Stimulated activated CD8-positive, alpha-beta memory T cell treated with anti-CD3 and anti-CD28 coated beads, Interleukin-7, amount 100 ng/mL, for 4 hours (primary cell): ENCODE results near the gene GNPNAT1.
A peak's percentile ranks its signal among the peaks of the same experiment; 100 is the strongest.
"Not testable (repeated sequence)": the region's sequence is repeated elsewhere in the genome, so short reads cannot be mapped to it uniquely, and the experiment has no call there.

Experiments
- DNase-seq, 2 donors: peaks; one replicate each; pipeline ENCODE4 v3.0.0-alpha.2; 2020; ENCODE audit warnings: low read depth in 2 of 2

The GNPNAT1 gene

DNA sequence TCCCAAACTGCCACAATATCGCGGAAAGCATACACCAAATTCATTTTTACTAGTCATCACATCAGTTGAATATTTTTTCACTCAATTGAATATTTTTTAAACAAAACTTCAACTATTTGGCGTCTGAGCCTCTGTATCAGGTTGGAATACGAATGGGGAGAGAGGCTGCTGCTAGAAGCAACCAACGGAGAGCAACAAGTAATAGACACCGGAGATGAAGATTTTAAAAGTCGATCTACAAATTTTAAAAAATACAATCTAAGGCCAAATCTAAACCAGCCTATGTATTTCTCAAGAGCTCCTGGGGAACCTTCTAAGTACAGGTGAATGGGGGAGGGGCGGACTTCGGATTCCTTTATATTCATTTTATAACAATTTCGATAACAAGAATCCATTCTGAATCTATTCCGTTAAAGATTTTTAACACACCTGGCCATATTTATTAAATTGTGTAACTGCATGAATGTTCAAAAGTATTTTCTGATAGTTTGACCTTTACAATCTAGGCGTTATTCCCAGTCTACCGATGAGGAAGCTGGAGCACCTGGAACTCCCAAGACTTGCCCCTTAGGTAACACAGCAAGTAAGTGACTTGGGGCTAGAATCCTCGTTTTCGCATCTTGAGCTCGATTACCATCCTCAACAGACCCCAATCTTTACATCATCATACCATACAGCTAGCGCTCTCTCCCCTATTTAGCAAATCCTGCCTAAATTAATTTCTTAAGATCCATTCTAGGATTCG lies 1.2 kb downstream of the GNPNAT1 start:
- no peak for DNase-seq

DNA sequence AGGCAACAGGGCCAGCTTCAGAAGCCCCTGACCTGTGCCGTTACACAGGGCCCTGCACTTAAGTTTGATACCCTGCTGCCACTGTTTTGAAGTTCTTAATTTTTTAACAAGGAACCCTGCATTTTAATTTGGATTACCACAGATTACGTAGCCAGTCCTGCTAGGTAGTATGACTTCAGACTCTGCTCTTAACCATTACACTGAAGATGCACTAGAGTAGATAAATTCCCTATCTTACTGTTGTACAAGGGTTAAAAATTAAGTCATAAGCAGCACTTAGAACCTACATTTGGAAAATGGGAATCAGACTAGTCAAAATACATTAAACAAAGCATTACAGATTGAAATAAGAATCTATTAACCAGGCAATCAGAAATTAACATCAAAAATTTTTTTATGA lies 2.3 kb downstream of the GNPNAT1 start:
- DNase-seq = no peak

DNA sequence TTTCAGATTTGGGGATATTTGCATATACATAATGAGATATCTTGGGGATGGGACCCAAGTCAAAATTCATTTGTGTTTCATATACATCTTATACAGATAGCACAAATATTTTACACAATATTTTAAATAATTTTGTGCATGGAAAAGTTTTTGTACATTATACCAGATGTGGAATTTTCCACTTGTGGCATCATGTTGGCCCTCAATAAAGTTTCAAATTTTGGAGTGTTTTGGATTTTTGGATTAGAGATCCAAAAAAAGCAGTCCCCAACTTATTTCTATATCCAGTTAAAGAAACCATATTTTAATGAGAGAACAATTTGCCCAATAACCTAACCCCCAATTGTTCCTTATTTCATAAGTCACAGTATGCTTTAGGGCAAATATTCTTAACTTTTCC lies 4.5 kb downstream of the GNPNAT1 start:
- no peak for DNase-seq

DNA sequence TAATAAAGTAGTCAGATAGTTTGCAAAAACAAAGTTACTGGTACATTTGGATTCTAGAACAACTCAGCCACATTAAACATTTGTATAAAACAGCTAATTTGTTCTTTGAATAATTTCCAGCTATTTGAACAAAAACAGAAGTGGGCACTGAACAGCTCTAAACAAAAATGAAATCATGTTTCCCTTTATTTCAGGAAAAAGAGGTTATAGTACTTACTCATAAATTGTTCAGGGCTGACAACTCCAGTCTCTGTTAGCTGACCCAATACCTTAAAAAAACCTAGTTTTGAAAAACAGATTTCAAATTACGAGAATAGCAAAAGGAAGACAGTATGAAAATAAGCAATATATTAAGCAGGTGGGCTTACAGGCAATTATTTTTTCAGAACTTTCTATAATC lies 8.2 kb downstream of the GNPNAT1 start:
- no peak for DNase-seq

DNA sequence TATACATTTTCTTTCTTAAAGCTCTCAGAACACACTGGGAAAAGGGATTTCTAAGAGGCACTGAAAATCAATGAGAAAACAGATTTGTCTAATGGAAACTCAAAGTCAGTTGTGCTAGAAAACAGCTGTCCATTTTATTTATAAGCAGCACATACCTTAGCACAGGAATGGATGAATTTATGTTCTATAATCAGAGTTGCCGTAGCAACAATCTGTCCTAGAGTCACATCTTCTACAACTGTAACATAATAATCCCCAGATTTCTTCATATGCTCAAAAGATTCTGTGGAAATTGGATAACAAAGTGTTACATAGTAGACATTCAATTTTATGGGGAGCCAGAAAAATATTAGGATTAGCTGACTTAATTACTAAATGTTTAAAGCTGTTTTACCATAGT lies 9.8 kb downstream of the GNPNAT1 start:
- no peak for DNase-seq

DNA sequence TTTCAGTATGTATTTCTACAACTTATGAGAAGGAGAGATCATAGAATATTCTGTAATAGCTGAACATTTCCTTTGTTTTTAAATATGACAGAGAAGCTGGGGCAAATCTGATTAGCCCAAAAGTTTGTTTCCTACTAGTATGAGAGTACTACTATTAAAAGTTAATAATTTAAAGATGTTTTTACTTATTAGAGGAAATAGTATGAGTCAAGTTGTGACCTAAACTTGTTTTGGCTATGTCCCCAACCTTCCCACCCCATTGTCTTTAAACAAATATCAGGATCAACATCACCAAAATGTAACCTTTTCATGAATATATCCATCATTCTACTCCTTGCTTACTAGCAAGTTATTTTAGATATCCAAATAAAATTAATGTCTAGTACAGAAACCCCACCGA lies 10.5 kb downstream of the GNPNAT1 start:
- DNase-seq = no peak

DNA sequence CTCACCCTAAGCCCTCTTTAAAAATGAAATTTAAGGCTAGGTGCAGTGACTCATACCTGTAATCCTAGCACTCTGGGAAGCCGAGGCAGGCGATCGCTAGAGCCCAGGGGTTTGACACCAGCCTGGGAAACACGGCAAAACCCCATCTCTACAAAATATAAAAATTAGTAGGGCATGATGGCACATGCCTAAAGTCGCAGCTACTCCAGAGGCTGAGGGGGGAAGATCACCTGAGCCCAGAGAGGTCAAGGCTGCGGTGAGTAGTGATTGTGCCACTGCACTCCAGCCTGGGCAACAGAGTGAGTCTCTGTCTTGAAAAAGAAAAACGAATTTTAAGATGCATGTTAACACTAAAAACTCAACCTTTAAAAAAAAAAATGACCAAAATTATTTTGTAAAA lies 12.7 kb downstream of the GNPNAT1 start:
- DNase-seq = no peak

DNA sequence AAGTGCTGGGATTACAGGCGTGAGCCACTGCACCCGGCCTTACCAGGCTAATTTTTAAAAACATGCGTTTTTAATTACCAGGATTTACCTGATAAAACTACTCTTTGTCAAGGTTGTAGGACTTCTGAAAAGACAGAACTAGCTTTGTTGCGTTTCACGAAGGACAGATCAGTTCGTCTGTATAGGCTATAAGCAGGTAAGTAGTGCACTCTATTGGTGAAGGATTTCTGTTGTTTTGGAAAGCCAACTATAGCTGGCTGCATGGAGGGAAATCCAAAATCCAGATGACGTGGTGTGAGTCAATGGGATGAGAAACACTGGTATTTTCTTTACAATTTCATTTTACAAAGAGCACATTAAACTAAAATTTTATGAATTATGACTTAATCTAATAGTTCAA lies 14.6 kb downstream of the GNPNAT1 start:
- no peak for DNase-seq

DNA sequence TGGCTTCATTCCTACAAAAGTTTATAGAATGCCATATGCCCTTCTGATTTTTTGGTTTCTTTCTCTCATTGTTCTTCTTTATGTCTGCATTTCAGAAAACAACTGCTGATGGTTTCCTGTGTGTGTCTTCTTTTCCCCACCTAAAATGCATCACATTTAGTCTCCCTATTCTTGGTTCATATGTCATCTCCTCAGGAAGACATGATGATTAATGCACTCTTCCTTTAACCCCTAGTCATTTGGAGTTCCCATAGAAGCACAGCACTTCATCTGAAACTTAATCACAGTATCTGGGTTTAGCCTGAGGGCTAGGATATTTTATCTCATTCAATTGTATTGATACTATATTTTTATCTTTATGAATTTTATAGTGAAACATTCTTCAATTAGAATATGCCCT lies 21.5 kb downstream of the GNPNAT1 start:
- no peak for DNase-seq

DNA sequence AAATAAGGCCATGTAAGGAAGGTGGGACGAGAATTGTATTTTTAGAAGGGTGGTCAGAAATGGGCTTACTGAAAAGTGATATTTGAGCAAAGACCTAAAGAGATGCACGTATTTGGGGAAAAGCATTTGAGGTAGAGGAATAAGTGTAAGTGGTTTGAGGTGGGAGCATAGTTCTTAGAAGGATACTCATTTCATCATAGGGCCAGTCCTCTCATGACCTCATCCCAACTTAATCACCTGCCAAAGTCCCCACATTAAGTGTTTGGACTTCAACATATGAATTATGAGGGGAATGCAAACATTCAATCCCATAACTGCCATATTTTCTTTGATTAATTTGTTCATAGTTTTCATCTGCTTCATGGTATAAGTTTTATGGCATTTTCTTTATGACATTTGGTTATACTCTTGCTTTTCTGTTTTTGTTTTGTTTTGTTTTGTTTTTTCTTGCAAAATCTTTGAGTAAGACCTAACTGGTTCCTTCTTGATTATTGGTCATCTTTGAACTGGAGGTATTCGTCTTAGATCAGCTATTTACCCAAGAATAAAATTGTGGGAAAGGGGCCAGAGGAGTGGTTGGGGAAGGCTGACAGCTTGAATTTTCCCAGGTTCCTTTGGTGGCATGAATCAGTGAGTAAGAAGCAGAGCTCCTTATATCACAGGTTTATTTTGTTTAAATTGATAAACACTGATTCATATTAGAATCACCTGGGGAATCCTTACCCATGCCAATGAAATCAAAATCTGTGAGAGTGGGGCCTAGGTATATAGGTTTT lies 24.2 kb downstream of the GNPNAT1 start:
- no peak for DNase-seq

DNA sequence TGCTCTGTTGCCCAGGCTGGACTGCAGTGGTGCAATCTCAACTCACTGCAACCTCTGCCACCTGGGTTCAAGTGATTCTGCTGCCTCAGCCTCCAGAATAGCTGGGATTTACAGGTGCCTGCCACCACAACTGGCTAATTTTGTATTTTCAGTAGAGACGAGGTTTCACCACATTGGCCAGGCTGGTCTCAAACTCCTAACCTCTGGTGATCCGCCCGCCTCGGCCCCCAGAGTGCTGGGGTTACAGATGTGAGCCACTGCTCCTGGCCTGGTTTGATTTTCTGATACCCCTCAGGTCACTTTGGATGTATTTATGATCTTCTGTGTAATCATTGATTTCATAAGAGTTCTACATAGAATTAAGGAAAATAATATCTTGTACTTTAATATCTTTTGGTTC lies 28.5 kb downstream of the GNPNAT1 start:
- not testable (repeated sequence) for DNase-seq

DNA sequence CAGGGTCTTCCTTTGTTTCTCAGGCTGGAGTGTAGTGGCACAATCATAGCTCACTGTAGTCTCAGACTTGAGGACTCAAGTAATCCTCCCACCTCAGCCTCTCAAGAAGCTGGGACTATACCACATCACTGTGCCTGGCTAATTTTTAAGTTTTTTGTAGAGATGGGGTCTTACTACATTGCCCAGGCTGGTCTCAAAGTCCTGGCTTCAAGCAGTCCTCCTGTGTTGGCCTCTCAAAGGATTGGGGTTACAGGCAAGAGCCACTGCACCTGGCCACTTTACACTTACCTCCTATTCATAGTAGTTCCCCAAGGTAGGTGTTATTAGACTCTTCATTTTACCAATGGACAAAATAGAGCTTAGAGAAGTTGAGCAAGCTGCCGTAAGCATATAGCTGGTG lies 32.3 kb downstream of the GNPNAT1 start:
- DNase-seq = no peak

DNA sequence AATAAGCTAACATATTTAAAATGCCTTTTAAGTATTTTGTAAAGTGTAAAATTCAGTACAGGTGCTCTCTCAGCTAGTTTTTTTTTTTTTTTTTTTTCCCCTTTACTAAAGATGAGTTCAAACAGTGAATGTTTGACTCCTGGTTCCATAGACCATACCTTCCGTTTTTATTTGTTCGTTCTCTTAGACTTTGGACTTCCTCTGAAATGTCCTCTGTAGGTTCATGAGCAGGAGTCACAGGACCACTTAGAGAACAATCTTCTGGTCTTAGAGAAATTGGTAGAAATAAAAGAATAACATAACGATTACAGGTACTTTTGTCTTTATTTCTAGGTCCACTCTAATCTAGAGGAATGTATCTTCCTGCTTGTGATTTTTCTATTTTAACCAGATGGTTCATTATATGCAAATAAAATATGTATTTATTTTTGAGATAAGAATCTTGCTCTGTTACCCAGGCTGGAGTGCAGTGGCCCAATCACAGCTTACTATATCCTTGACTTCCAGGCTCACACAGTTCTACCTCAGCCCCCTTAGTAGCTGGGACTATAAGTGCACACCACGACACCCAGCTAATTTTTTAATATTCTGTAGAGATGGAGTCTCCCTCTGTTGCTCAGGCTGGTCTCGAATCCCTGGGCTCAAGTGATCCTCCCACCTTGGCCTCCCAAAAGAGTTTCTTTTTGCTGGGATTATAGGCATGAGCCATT lies 35.6 kb downstream of the GNPNAT1 start:
- no peak for DNase-seq

DNA sequence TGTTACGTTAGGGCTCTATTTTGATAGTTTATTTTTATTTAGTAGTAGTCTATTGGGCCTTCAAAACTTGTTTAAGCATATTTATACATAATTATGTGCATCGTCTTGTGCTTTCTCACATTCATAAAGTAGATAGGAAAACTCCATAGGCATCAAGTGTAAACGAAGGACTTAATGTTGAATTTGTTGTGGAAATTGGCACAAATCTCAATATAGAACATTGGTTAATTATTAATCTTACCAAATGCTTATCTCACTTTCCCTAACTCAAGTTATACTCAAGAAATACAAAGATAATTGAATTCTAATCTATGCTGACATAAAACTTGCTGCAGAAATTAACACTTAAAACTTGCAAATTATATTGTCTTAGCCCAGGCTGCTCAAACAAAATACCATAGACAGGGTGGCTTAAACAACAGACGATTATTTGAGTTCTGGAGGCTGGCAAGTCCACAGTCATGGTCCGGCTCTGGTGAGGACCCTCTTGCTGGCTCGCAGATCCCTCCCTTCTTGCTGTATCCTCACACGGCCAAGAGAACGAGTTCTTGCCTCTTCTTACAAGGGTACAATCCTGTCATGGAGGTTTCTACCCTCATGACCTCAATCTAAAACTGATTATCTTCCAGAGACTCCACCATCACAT lies 42.6 kb downstream of the GNPNAT1 start:
- no peak for DNase-seq

DNA sequence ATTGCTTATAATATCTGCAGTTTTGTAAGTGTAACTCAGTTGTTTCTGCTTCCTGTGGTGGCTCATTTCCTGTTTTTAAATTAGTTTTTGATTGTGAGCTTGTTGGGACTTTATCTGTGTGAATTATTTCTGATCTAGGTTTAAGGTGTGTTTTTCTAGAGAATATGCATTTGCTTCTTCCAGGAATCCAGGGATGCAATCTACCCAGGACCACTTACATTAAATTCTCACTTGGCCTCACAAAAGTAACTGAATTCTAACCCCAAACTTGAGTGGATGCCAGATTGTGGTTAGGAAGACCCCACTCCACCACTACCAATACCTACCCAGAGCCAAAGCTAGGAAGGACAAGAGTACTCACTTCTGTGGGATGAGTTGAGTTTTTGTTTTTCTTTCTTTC lies 49.5 kb downstream of the GNPNAT1 start:
- DNase-seq = no peak

DNA sequence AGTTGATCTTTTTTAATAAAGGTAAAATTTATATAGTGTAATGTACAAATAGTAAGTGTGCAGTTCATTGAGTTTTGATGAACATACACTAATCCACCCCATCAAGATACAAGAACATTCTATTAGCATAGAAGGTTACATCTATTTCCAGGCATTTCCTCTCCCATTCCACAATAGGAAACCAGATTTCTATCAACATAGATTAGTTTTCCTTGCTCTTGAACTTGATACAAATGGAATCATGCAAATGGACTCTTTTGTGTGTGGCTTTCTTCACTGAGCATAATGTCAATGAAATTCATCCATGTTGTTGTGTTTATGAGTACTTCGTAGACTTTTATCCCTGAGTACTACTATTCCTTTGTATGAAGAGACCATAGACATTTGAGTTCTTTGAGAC lies 50.7 kb downstream of the GNPNAT1 start:
- DNase-seq = no peak

DNA sequence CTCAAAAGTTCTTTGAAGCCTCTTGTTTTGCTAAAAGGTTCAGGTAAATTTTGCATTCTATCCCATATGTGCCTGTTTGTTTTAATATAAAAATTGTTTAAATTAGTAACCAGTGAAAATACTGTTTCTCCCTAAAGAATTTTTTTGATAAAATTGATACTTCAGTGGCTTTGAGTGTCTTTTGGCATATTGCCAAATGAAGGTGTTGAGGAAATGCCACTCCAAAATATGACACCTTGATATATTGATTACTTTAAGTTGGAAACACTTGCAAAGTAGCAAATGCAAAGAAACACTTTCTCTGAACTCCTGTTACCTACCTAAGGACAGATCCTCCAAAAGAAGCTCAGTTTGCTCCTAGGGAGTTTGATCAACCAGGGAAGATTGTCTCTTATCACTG lies 53.0 kb downstream of the GNPNAT1 start:
- DNase-seq = no peak

DNA sequence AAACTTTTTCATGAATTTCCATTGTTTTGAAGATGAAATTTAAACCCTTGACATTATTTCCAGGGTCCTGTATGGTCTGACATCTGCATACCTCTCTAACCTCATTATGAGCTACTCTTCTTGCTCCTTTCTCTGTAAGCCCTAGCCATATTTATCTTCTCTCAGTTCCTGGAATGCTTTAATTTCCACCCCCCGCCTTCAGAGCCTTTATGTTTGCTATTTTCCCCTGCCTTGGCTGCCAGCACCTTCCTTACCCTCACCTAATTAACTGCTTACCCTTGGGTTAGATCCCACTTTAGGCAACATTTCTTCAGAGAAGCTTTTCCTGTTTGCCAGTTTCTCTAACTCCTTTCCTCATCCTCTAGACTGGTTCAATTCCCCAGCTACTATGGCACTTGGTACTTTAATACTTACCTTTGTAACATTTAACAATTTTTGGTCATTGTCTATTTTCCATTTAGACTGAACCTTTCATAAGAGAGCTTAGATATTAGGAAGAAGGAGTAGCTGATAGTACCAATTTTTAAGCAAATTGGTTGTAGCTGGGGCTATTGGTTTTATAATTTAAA lies 55.4 kb downstream of the GNPNAT1 start:
- no peak for DNase-seq

DNA sequence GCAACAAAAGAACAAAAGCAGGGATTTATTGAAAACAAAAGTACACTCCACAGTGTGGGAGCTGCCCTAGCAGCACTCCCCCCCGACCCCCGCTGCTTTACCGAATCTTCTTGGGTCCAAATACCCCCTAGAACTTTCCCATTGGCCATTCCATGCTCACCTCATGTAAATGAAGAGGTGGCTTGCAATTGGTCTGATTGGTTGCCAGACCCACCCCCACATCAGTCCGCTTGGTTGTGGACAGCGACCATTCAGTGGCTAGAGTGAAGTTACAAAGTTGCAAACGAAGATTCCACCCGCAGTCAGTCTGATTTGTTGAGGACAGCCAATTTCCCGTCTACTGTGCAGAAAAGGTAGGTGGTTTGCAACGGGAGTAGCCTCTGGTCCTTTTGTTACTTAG lies 57.6 kb downstream of the GNPNAT1 start:
- DNase-seq = no peak

DNA sequence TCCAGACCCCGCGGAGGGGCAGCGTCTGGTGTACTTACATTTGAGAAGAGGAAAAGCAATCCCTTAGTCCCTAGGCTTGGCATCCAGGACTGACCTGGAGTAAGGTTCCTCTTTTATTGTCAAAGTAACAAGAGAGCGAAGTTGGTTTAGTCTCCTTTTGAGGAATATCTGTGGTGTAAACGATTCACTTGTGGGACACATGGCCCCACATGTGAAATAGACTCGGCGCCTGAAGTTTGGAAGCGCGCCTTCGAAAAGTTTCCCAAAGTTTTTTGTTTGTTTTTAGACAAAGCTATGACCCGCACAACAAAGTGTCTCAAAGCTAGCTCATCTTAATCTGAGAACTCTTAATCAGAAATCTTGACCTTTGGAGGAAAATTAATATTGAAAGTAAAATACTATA lies 60.7 kb downstream of the GNPNAT1 start:
- DNase-seq = no peak

DNA sequence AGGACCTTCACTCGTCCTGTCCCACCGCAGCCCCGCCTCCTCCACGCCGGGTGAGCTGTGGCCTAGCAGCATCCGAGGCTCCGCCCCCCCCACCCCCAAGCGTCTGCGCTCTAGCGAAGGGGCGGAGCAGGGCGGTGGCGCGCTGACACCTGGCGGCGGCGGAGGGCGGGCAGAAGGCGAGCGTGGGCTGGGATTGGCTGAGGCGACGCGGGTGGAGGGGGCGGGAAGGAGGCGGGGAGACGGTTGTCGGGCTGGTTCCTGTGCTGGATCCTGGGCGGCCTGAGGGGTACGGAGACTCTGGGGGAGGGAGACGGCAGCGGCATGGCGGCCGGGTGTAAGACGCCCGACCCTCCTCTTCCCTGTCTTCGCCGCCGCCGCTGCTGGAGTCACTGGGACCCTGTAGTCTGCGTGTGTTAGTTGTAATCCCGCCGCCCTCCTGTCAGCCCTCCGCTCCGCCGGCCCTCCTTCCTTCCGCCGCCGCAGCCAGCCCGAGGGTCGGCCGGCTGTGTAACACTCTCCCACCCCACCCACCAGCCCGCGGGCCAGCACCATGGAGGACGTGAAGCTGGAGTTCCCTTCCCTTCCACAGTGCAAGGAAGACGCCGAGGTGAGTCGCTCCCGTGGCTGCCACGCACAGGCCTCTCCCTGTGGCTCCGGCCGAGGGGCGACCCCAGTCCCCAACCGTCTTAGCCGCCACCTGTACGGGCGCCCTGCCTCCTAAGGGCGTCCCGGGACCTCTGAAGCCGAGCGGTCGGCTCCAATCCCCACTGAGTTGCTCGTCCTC lies 61.3 kb downstream of the GNPNAT1 start, which contains the start of gene STYX:
TSS of gene STYX (plus strand) at position 242 of the 784 bp plus-strand sequence. CDS start at position 551, 309 bp downstream.
- peak; percentile 95 to 98 for DNase-seq
